Thyroid gland (tissue), 4 donors: Measurements from ENCODE around the gene GALR3.

ENCODE experiments used
- CTCF ChIP-seq, 6 experiments: fragments of 200-600 bp in 3 of 6; fragments of 450-650 bp in 3 of 6; sonication (generic) in 3 of 6; IDR thresholded peaks; one replicate each; pipeline ENCODE4 v1.5.1; 2016 to 2019; ENCODE audit warnings: antibody characterized with exemption in 6 of 6, mild to moderate bottlenecking in 2 of 6, inconsistent platforms in 1 of 6, moderate library complexity in 1 of 6
- POLR2A ChIP-seq, 2 donors: fragments of 450-650 bp; IDR thresholded peaks; one replicate each; pipeline ENCODE4 v1.6.1; 2017; ENCODE audit warnings: antibody characterized with exemption in 2 of 2, mild to moderate bottlenecking in 2 of 2, moderate library complexity in 1 of 2

GRCh38 chr22:37823134-37823985 is at the start of gene GALR3:
- TF ChIP-seq POLR2A (IDR thresholded peaks at IDR 0.05) (no peak), CTCF (IDR thresholded peaks at IDR 0.05) (no peak)
